GM23338 (cell line): ENCODE results near the gene CRELD1. TPM values are rescaled to one million over a fixed set of nuclear protein-coding genes. Genes with fewer than 3 reads are reported as not detected.

Experiments used
- ATAC-seq: fragments of 200-7000 bp; cut with Tn5 transposase; 3 replicates; pipeline ENCODE4 v1.9.1; 2020
- DNase-seq: peaks from one replicate; pipeline ENCODE4 v3.0.0-alpha.2; 2015; ENCODE audit warnings: low spot score
- H2AFZ ChIP-seq: fragments of 200-600 bp; sonication (generic); 2 replicates; pipeline ENCODE4 v1.8.0; 2016; ENCODE audit warnings: antibody characterized with exemption, mild to moderate bottlenecking, moderate library complexity
- H3F3A ChIP-seq: fragments of 200-600 bp; sonication (generic); replicated peaks from 2 replicates; pipeline ENCODE4 v1.8.0; 2017; ENCODE audit warnings: antibody characterized with exemption, mixed run types, low read depth
- H3K27ac ChIP-seq: fragments of 200-600 bp; sonication (generic); 2 replicates; pipeline ENCODE4 v1.6.1; 2016; ENCODE audit warnings: low read depth
- H3K27me3 ChIP-seq: fragments of 200-600 bp; sonication (generic); 2 replicates; pipeline ENCODE4 v1.8.0; 2016; ENCODE audit warnings: mild to moderate bottlenecking, mixed run types, moderate library complexity; ENCODE audit not compliant: insufficient read depth
- H3K36me3 ChIP-seq: fragments of 200-600 bp; sonication (generic); 2 replicates; pipeline ENCODE4 v1.8.0; 2016; ENCODE audit warnings: mild to moderate bottlenecking; ENCODE audit not compliant: insufficient read depth
- H3K4me1 ChIP-seq: fragments of 200-600 bp; sonication (generic); 2 replicates; pipeline ENCODE4 v1.8.0; 2016; ENCODE audit warnings: mild to moderate bottlenecking, moderate library complexity; ENCODE audit not compliant: insufficient read depth
- H3K4me2 ChIP-seq: fragments of 200-600 bp; sonication (generic); 2 replicates; pipeline ENCODE4 v1.7.1; 2017; ENCODE audit warnings: mixed run types
- H3K4me3 ChIP-seq: fragments of 200-600 bp; sonication (generic); 2 replicates; pipeline ENCODE4 v1.6.1; 2016; ENCODE audit warnings: mixed run types
- H3K79me2 ChIP-seq: fragments of 200-600 bp; sonication (generic); replicated peaks from 2 replicates; pipeline ENCODE4 v1.8.0; 2017; ENCODE audit warnings: mild to moderate bottlenecking; ENCODE audit not compliant: insufficient read depth
- H3K9me2 ChIP-seq: fragments of 200-600 bp; sonication (generic); 2 replicates; pipeline ENCODE4 v1.8.0; 2017; ENCODE audit not compliant: insufficient read depth
- H4K20me1 ChIP-seq: fragments of 200-600 bp; sonication (generic); replicated peaks from 2 replicates; pipeline ENCODE4 v1.8.0; 2017; ENCODE audit warnings: mild to moderate bottlenecking; ENCODE audit not compliant: insufficient read depth
- H3K27ac Mint-ChIP-seq: 2 replicates; pipeline ENCODE4 v1.8.0; 2020; ENCODE audit warnings: inconsistent platforms, mild to moderate bottlenecking, moderate library complexity, mixed read lengths
- H3K27me3 Mint-ChIP-seq: 3 replicates; pipeline ENCODE4 v1.8.0; 2022; ENCODE audit warnings: low read depth, mild to moderate bottlenecking, moderate library complexity, mixed read lengths, inconsistent platforms; ENCODE audit not compliant: insufficient read depth, poor library complexity
- H3K36me3 Mint-ChIP-seq: 3 replicates; pipeline ENCODE4 v1.8.0; 2021; ENCODE audit warnings: low read depth, mild to moderate bottlenecking, inconsistent platforms, moderate library complexity, mixed read lengths
- H3K4me1 Mint-ChIP-seq: 3 replicates; pipeline ENCODE4 v1.8.0; 2020; ENCODE audit warnings: mild to moderate bottlenecking, inconsistent platforms, mixed read lengths
- H3K4me3 Mint-ChIP-seq: 3 replicates; pipeline ENCODE4 v1.8.0; 2021; ENCODE audit warnings: moderate library complexity, mild to moderate bottlenecking, inconsistent platforms, mixed read lengths
- H3K9me3 Mint-ChIP-seq: 3 replicates; pipeline ENCODE4 v1.8.0; 2020; ENCODE audit warnings: moderate library complexity, mild to moderate bottlenecking, inconsistent platforms, mixed read lengths
- CREB1 ChIP-seq: fragments of 250-450 bp; sonication (Bioruptor Pico); IDR thresholded peaks from 2 replicates; pipeline ENCODE4 v1.5.0; 2020; ENCODE audit warnings: low read depth, mild to moderate bottlenecking, moderate library complexity
- EZH2 ChIP-seq: fragments of 200-600 bp; sonication (generic); IDR thresholded peaks from one replicate; pipeline ENCODE4 v1.8.0; 2017; ENCODE audit warnings: antibody characterized with exemption, mild to moderate bottlenecking, low read depth; ENCODE audit not compliant: unreplicated experiment
- EZH2phosphoT487 ChIP-seq: fragments of 200-600 bp; sonication (generic); IDR thresholded peaks from one replicate; pipeline ENCODE4 v1.8.1; 2018; ENCODE audit warnings: antibody characterized with exemption; ENCODE audit not compliant: unreplicated experiment
- JUNB ChIP-seq: IDR thresholded peaks from one replicate; pipeline ENCODE4 v1.6.1; 2016; ENCODE audit warnings: antibody characterized with exemption; ENCODE audit not compliant: unreplicated experiment
- NANOG ChIP-seq: IDR thresholded peaks from 2 replicates; pipeline ENCODE4 v1.6.1; 2016; ENCODE audit warnings: antibody characterized with exemption, borderline replicate concordance
- POLR2AphosphoS5 ChIP-seq: IDR thresholded peaks from 2 replicates; pipeline ENCODE4 v1.6.1; 2016; ENCODE audit warnings: antibody characterized with exemption, low read depth
- STAT1 ChIP-seq: IDR thresholded peaks from one replicate; pipeline ENCODE4 v1.6.1; 2016; ENCODE audit warnings: antibody characterized with exemption; ENCODE audit not compliant: unreplicated experiment
- ZNF114 ChIP-seq: fragments of 250-450 bp; sonication (Bioruptor Pico); IDR thresholded peaks from 2 replicates; pipeline ENCODE4 v1.5.0; 2020; ENCODE audit warnings: mild to moderate bottlenecking, moderate library complexity
- ZNF331 ChIP-seq: fragments of 250-450 bp; sonication (Bioruptor Pico); IDR thresholded peaks from 2 replicates; pipeline ENCODE4 v1.5.0; 2020; ENCODE audit warnings: low read depth, mild to moderate bottlenecking, moderate library complexity
- polyA plus RNA-seq: library from polyadenylated mRNA; unstranded; fragments of >200 nt; fragmentation: Nextera tagmentation; extraction: Ambion mirVana; gene quantifications from 2 replicates; pipeline ENCODE4 v1.2.1, GENCODE V29; 2016
- total RNA-seq: library from RNA; depleted of rRNA; stranded (reverse); fragments of >200 nt; shearing (Covaris generic); gene quantifications from 2 replicates; pipeline ENCODE4 v1.2.3, GENCODE V29; 2014
- TF ChIP-seq, protein P1 (sequence below), 2 experiments: fragments of 200-600 bp in 1 of 2; sonication (generic) in 1 of 2; conservative IDR thresholded peaks; 2 replicates each; pipeline versions ENCODE4 v1.5.1 to v1.6.1; 2016 to 2017; ENCODE audit warnings: antibody characterized with exemption in 2 of 2, low read depth in 2 of 2, mild to moderate bottlenecking in 2 of 2, moderate library complexity in 1 of 2
- TF ChIP-seq, protein P2 (sequence below): fragments of 250-450 bp; sonication (Bioruptor Pico); IDR thresholded peaks from 2 replicates; pipeline ENCODE4 v1.5.0; 2020; ENCODE audit warnings: mild to moderate bottlenecking, moderate library complexity

The CRELD1 gene
- total and polyA plus RNA-seq, 2 experiments from 2014 or later, result 11.5 to 13.1 TPM

DNA sequence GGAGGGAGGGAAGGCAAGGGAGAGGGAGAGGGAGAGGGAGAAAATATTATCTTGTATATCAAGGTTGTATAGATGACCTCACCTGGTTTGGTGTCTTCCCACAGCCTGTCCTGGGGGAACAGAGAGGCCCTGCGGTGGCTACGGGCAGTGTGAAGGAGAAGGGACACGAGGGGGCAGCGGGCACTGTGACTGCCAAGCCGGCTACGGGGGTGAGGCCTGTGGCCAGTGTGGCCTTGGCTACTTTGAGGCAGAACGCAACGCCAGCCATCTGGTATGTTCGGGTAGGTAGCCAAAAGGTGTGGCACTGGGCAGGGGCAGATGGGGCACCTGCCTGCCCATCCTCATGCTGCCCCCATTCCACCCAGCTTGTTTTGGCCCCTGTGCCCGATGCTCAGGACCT lies 7.1 kb downstream of the CRELD1 start:
- Mint-ChIP-seq H3K36me3 (peaks cover 18% of the 10 kb centered on the region; the same call in 2 of the 3 replicates), H3K4me3 (no peak overlapping the region), H3K27ac (no peak overlapping the region), H3K27me3 (peaks cover 12% of the 10 kb centered on the region), H3K4me1 (no peaks in the 10 kb centered on the region), H3K9me3 (no peaks in the 10 kb centered on the region)
- Histone ChIP-seq H3K4me1 (no peaks in the 10 kb centered on the region), H3K36me3 (peaks cover 6% of the 10 kb centered on the region; the same call in 1 of the 2 replicates), H3K4me2 (no peak overlapping the region), H3K9me2 (no peaks in the 10 kb centered on the region), H3K27ac (no peak overlapping the region), H3K27me3 (no peaks in the 10 kb centered on the region; the same call in 1 of the 2 replicates), H3F3A (no peaks in the 10 kb centered on the region; the same call in 1 of the 2 replicates), H4K20me1 (no peaks in the 10 kb centered on the region), H3K79me2 (no peaks in the 10 kb centered on the region), H2AFZ (no peak overlapping the region), H3K4me3 (no peak overlapping the region)
- DNase-seq, result no peak
- TF ChIP-seq EZH2phosphoT487 (no peak), ZNF331 (CRISPR knock-in tag) (no peak), EZH2 (no peak), JUNB (no peak), CREB1 (CRISPR knock-in tag) (no peak), STAT1 (no peak), ZNF114 (CRISPR knock-in tag) (no peak), NANOG (no peak)
- TF ChIP-seq, protein P1, sequence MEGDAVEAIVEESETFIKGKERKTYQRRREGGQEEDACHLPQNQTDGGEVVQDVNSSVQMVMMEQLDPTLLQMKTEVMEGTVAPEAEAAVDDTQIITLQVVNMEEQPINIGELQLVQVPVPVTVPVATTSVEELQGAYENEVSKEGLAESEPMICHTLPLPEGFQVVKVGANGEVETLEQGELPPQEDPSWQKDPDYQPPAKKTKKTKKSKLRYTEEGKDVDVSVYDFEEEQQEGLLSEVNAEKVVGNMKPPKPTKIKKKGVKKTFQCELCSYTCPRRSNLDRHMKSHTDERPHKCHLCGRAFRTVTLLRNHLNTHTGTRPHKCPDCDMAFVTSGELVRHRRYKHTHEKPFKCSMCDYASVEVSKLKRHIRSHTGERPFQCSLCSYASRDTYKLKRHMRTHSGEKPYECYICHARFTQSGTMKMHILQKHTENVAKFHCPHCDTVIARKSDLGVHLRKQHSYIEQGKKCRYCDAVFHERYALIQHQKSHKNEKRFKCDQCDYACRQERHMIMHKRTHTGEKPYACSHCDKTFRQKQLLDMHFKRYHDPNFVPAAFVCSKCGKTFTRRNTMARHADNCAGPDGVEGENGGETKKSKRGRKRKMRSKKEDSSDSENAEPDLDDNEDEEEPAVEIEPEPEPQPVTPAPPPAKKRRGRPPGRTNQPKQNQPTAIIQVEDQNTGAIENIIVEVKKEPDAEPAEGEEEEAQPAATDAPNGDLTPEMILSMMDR (conservative IDR thresholded peaks at IDR 0.05; ENCODE audit: low read depth in 2 of 2), result no peak
- no peak for ATAC-seq

DNA sequence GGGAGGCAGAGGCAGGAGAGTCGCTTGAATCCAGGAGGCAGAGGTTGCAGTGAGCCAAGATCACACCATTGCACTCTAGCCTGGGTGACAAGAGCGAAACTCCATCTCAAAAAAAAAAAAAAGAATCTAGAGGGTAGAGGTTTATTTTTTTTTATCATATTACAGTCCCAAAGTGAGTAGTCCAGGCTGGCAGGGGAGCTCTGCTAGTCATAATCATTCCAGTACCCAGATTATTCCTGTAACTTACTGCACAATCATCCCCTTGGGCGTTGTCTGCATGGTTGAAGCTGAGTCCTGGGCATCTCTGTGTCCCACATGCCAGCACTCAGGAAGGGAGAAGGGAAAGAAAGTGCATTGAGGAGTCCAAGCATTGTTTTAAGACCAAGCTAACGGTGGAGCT lies 8.5 kb downstream of the CRELD1 start:
- Mint-ChIP-seq H3K4me3 (no peak overlapping the region), H3K36me3 (peaks cover 16% of the 10 kb centered on the region; the same call in 2 of the 3 replicates), H3K27me3 (peaks cover 17% of the 10 kb centered on the region), H3K9me3 (no peaks in the 10 kb centered on the region; the same call in 2 of the 3 replicates), H3K4me1 (no peaks in the 10 kb centered on the region), H3K27ac (no peak overlapping the region)
- Histone ChIP-seq H3K9me2 (no peaks in the 10 kb centered on the region), H3F3A (no peaks in the 10 kb centered on the region; the same call in 1 of the 2 replicates), H2AFZ (no peak overlapping the region), H4K20me1 (no peaks in the 10 kb centered on the region), H3K4me1 (no peaks in the 10 kb centered on the region), H3K79me2 (no peaks in the 10 kb centered on the region), H3K36me3 (no peaks in the 10 kb centered on the region), H3K4me2 (no peak overlapping the region), H3K4me3 (no peak overlapping the region), H3K27me3 (no peaks in the 10 kb centered on the region; the same call in 1 of the 2 replicates), H3K27ac (no peak overlapping the region)
- ATAC-seq (no peak), DNase-seq (no peak)
- TF ChIP-seq POLR2AphosphoS5, result no peak
- TF ChIP-seq, protein P2, sequence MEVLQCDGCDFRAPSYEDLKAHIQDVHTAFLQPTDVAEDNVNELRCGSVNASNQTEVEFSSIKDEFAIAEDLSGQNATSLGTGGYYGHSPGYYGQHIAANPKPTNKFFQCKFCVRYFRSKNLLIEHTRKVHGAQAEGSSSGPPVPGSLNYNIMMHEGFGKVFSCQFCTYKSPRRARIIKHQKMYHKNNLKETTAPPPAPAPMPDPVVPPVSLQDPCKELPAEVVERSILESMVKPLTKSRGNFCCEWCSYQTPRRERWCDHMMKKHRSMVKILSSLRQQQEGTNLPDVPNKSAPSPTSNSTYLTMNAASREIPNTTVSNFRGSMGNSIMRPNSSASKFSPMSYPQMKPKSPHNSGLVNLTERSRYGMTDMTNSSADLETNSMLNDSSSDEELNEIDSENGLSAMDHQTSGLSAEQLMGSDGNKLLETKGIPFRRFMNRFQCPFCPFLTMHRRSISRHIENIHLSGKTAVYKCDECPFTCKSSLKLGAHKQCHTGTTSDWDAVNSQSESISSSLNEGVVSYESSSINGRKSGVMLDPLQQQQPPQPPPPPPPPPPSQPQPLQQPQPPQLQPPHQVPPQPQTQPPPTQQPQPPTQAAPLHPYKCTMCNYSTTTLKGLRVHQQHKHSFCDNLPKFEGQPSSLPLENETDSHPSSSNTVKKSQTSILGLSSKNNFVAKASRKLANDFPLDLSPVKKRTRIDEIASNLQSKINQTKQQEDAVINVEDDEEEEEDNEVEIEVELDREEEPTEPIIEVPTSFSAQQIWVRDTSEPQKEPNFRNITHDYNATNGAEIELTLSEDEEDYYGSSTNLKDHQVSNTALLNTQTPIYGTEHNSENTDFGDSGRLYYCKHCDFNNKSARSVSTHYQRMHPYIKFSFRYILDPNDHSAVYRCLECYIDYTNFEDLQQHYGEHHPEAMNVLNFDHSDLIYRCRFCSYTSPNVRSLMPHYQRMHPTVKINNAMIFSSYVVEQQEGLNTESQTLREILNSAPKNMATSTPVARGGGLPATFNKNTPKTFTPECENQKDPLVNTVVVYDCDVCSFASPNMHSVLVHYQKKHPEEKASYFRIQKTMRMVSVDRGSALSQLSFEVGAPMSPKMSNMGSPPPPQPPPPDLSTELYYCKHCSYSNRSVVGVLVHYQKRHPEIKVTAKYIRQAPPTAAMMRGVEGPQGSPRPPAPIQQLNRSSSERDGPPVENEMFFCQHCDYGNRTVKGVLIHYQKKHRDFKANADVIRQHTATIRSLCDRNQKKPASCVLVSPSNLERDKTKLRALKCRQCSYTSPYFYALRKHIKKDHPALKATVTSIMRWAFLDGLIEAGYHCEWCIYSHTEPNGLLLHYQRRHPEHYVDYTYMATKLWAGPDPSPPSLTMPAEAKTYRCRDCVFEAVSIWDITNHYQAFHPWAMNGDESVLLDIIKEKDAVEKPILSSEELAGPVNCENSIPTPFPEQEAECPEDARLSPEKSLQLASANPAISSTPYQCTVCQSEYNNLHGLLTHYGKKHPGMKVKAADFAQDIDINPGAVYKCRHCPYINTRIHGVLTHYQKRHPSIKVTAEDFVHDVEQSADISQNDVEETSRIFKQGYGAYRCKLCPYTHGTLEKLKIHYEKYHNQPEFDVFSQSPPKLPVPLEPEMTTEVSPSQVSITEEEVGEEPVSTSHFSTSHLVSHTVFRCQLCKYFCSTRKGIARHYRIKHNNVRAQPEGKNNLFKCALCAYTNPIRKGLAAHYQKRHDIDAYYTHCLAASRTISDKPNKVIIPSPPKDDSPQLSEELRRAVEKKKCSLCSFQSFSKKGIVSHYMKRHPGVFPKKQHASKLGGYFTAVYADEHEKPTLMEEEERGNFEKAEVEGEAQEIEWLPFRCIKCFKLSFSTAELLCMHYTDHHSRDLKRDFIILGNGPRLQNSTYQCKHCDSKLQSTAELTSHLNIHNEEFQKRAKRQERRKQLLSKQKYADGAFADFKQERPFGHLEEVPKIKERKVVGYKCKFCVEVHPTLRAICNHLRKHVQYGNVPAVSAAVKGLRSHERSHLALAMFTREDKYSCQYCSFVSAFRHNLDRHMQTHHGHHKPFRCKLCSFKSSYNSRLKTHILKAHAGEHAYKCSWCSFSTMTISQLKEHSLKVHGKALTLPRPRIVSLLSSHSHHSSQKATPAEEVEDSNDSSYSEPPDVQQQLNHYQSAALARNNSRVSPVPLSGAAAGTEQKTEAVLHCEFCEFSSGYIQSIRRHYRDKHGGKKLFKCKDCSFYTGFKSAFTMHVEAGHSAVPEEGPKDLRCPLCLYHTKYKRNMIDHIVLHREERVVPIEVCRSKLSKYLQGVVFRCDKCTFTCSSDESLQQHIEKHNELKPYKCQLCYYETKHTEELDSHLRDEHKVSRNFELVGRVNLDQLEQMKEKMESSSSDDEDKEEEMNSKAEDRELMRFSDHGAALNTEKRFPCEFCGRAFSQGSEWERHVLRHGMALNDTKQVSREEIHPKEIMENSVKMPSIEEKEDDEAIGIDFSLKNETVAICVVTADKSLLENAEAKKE (CRISPR knock-in tag), result no peak
